Fibroblast of lung (primary cell): ENCODE measurements around the gene TMC1. TPM values are rescaled to one million over a fixed set of nuclear protein-coding genes. Genes with fewer than 3 reads are reported as not detected.
"Not testable (repeated sequence)": the region's sequence is repeated elsewhere in the genome, so short reads cannot be mapped to it uniquely, and the experiment has no call there.

Experiments
- DNase-seq, 2 donors: peaks; one replicate each; pipeline versions ENCODE4 v3.0.0 to v3.0.0-alpha.2; 2010; ENCODE audit warnings: low read depth in 2 of 2
- H2AFZ ChIP-seq: 2 replicates; pipeline ENCODE4 v1.5.1; 2012; ENCODE audit warnings: low read length, control low read depth, inconsistent platforms
- H3K27ac ChIP-seq: 2 replicates; pipeline ENCODE4 v1.5.1; 2011; ENCODE audit warnings: low read length, control low read depth; ENCODE audit not compliant: insufficient read depth
- H3K27me3 ChIP-seq: 2 replicates; pipeline ENCODE4 v1.5.1; 2011; ENCODE audit warnings: mild to moderate bottlenecking, low read length; ENCODE audit not compliant: control insufficient read depth, insufficient read depth
- H3K36me3 ChIP-seq: 2 replicates; pipeline ENCODE4 v1.5.1; 2011; ENCODE audit warnings: low read length; ENCODE audit not compliant: control insufficient read depth, insufficient read depth
- H3K4me1 ChIP-seq: 2 replicates; pipeline ENCODE4 v1.5.1; 2011; ENCODE audit warnings: low read length; ENCODE audit not compliant: control insufficient read depth, insufficient read depth; ENCODE audit errors: extremely low read depth
- H3K4me2 ChIP-seq: 2 replicates; pipeline ENCODE4 v1.5.1; 2011; ENCODE audit warnings: low read length, control low read depth; ENCODE audit not compliant: insufficient read depth; ENCODE audit errors: extremely low read depth
- H3K4me3 ChIP-seq, 4 experiments: fragments of 200-600 bp in 1 of 4; sonication (generic) in 1 of 4; replicated peaks in 1 of 4; 2 replicates each; pipeline ENCODE4 v1.5.1; 2011 to 2016; ENCODE audit warnings: low read length in 4 of 4, low read depth in 3 of 4, mild to moderate bottlenecking in 3 of 4, control low read depth in 2 of 4, inconsistent platforms in 1 of 4, mixed read lengths in 1 of 4; ENCODE audit not compliant: insufficient read depth in 1 of 4; ENCODE audit errors: control extremely low read depth in 1 of 4
- H3K79me2 ChIP-seq: 2 replicates; pipeline ENCODE4 v1.5.1; 2012; ENCODE audit warnings: mild to moderate bottlenecking, low read length, inconsistent platforms; ENCODE audit not compliant: control insufficient read depth, insufficient read depth
- H3K9ac ChIP-seq: 2 replicates; pipeline ENCODE4 v1.5.1; 2011; ENCODE audit warnings: mild to moderate bottlenecking, low read length, control low read depth; ENCODE audit not compliant: insufficient read depth
- H3K9me3 ChIP-seq: 2 replicates; pipeline ENCODE4 v1.5.1; 2012; ENCODE audit warnings: low read depth, low read length; ENCODE audit not compliant: control insufficient read depth, insufficient read depth
- H4K20me1 ChIP-seq: 2 replicates; pipeline ENCODE4 v1.5.1; 2011; ENCODE audit warnings: low read length; ENCODE audit not compliant: control insufficient read depth, insufficient read depth; ENCODE audit errors: extremely low read depth
- CTCF ChIP-seq, 2 donors: IDR thresholded peaks in 1 of 2; conservative IDR thresholded peaks in 1 of 2; 1 replicate in 1 of 2; 2 replicates in 1 of 2; pipeline ENCODE4 v1.5.1; 2011 to 2012; ENCODE audit warnings: low read length in 2 of 2, control low read depth in 1 of 2, inconsistent platforms in 1 of 2, low read depth in 1 of 2, mild to moderate bottlenecking in 1 of 2
- EZH2 ChIP-seq: IDR thresholded peaks from 2 replicates; pipeline ENCODE4 v1.5.1; 2012; ENCODE audit warnings: low read length, control low read depth, mild to moderate bottlenecking; ENCODE audit errors: missing control alignments
- polyA plus RNA-seq, 2 donors: library from polyadenylated mRNA; depleted of rRNA in 1 of 2; stranded (reverse) in 1 of 2; unstranded in 1 of 2; fragments of >200 nt; gene quantifications; 2 replicates each; pipeline ENCODE4 v1.2.1, GENCODE V29; 2011 to 2012; ENCODE audit warnings: missing spikeins in 1 of 2
- total RNA-seq: library from RNA; depleted of rRNA; stranded (reverse); fragments of >200 nt; gene quantifications from 2 replicates; pipeline ENCODE4 v1.2.1, GENCODE V29; 2014

TMC1 gene
- total and polyA plus RNA-seq, 2 donors (not counting 1 experiment from before 2014, with no cell fraction given) = 0.27 to 0.33 TPM

- Histone ChIP-seq H2AFZ (peak overlapping the region; percentile 47), H3K27me3 (no peaks in the 10 kb centered on the region), H3K27ac (no peak overlapping the region), H3K79me2 (no peaks in the 10 kb centered on the region), H3K4me2 (no peak overlapping the region), H3K4me3 (no peak overlapping the region), H3K4me1 (peaks cover 4% of the 10 kb centered on the region), H3K36me3 (no peaks in the 10 kb centered on the region), H4K20me1 (no peaks in the 10 kb centered on the region), H3K9ac (no peak overlapping the region), H3K9me3 (no peaks in the 10 kb centered on the region)
- no peak for TF ChIP-seq EZH2
- TF ChIP-seq CTCF (conservative IDR thresholded peaks at IDR 0.05 in 1 of 2, IDR thresholded peaks at IDR 0.05 in 1 of 2; ENCODE audit: low read depth in 1 of 2, low read length in 2 of 2) = no peak
- peak in 1 of 2 donors; percentile 77 for DNase-seq
Measured at GRCh38 chr9:72509635-72510034, 11.8 kb upstream of the TMC1 start.

GRCh38 chr9:72521011-72521410 lies 397 bp upstream of the TMC1 start:
- not testable (repeated sequence) for DNase-seq, H3K9ac ChIP-seq

DNA sequence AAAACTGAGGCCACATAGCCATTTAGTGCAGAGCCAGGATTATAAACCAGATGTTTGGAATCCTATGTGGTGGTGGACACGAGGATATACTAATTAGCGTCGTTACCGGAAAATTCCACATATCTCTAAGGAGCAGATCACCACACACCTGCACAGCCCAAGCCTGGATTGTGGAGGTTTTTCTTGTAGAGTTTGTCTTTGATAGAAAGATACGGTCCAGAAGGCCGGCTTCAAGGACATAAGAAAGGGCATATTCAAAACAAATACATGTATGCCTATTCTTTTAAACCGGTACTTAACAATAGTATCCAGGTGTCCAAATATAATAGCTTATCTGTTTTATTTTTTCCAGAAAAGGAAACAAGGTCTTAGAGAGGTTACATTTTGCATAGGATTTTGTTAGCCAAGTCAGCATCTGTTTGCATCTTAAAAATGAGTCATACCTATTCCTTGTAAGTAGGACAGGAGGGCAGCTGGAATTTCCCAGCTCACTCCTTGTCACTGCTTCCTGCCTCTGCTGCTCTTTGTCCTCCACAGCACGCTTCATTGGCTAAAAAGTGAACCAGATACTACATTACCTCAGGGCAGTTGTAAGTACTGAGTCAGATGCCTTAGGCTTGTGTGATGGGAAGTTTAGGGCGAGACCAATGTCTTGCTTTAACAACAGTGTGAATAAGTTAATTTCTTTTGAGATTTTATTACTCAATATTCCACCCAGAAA lies 3.6 kb downstream of the TMC1 start:
- TF ChIP-seq CTCF (conservative IDR thresholded peaks at IDR 0.05 in 1 of 2, IDR thresholded peaks at IDR 0.05 in 1 of 2; ENCODE audit: low read depth in 1 of 2, low read length in 2 of 2) (no peak), EZH2 (no peak)
- Histone ChIP-seq H3K27ac (peak overlapping the region; percentile 77), H3K9me3 (no peaks in the 10 kb centered on the region), H3K36me3 (no peaks in the 10 kb centered on the region), H3K4me1 (peaks cover 13% of the 10 kb centered on the region), H3K9ac (no peak overlapping the region), H3K79me2 (no peaks in the 10 kb centered on the region), H4K20me1 (no peaks in the 10 kb centered on the region), H3K4me3 (no peak overlapping the region), H2AFZ (no peak overlapping the region), H3K4me2 (peak overlapping the region; percentile 33), H3K27me3 (no peaks in the 10 kb centered on the region)
- DNase-seq = peak; percentile 92 to 100

More at GRCh38 chr9:72521011-72521410, 397 bp upstream of the TMC1 start:
- H4K20me1 ChIP-seq, H3K4me2 ChIP-seq, H3K9me3 ChIP-seq, H3K79me2 ChIP-seq, H3K4me1 ChIP-seq, H2AFZ ChIP-seq, H3K27me3 ChIP-seq, H3K36me3 ChIP-seq, H3K4me3 ChIP-seq, H3K27ac ChIP-seq: not testable (repeated sequence)
